ENCODE results near the gene STK33.

STK33 gene
- total RNA-seq, result 2.3 to 3.4 reads per million in 2 donors

- DNase-seq, result no peak
Observed at GRCh38 chr11:8593935-8594909, at the start of gene STK33. Gene STK33 (minus strand): TSS chr11:8594228. CDS start chr11:8474905, 119,323 bp downstream.

GRCh38 chr11:8642196-8642841, 48.3 kb upstream of the STK33 start:
- no peak for DNase-seq

GRCh38 chr11:8641332-8641731, 47.3 kb upstream of the STK33 start:
- no peak for DNase-seq

GRCh38 chr11:8640267-8640906, 46.4 kb upstream of the STK33 start:
- no peak for DNase-seq

GRCh38 chr11:8639655-8640054, 45.6 kb upstream of the STK33 start:
- DNase-seq, result no peak

DNA sequence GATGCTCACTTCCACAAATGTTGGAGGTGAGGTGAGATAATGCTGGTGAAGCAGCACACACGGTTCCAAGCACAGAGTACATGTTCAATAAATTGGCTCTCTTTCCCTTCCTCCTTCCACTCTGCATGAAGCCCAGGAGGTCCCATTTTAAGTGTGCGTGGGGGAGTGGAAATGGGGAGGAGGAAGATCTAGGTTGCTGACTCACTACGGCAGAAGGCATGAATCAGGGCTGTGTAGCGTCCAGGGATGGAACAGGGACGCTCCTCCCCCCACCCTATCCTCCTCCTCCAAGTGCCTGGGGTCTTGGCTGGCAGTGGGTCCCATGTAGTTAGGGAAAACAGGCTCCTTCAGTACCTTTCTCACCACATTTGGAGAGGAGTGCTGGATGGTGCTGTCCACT, 44.3 kb upstream of the STK33 start:
- DNase-seq, result no peak

GRCh38 chr11:8636127-8636526, 42.1 kb upstream of the STK33 start:
- DNase-seq, result no peak

DNA sequence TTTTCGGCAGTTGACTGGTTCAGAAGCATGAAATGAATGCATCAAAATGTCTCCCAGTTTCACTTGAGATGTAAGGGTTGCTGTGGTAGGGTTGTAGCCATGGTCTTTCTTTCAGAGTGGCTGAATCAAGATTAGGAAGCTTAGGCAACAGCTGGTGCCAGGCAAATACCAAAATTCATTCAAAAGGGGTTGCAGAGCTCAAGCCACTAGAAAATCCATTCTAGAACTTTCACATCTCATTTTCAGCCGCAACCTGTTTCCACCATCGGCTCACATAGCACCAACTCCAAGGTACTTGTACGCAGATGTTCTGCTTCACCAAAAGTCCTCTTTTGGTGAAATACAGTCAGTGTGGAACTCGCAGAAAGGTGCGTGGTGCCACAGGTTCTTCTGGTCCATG, 40.5 kb upstream of the STK33 start:
- no peak for DNase-seq

- no peak for DNase-seq
Observed at GRCh38 chr11:8631395-8632118, 37.5 kb upstream of the STK33 start.

DNA sequence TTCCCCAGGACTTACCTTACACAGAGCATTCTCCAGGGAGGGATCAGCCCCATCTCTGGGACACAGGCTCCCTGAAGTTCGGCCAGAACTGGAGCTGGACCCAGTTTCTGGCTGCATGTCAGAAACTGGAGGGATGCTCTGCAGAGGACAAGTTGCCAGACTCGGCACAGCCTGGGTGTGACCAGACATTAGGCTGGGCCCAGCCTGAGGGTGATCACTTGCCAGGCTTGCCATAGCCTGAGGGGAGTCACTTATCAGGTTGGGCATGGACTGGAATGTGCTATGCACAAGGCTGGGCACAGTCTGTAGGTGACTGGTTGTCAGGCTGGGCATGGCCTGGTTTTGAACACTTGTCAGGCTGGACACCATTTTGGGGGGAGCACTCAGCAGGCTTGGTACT, 30.7 kb upstream of the STK33 start:
- no peak for DNase-seq

GRCh38 chr11:8621147-8621546, 27.1 kb upstream of the STK33 start:
- no peak for DNase-seq

- DNase-seq, result no peak
Observed at GRCh38 chr11:8617063-8617462, 23.0 kb upstream of the STK33 start.

DNA sequence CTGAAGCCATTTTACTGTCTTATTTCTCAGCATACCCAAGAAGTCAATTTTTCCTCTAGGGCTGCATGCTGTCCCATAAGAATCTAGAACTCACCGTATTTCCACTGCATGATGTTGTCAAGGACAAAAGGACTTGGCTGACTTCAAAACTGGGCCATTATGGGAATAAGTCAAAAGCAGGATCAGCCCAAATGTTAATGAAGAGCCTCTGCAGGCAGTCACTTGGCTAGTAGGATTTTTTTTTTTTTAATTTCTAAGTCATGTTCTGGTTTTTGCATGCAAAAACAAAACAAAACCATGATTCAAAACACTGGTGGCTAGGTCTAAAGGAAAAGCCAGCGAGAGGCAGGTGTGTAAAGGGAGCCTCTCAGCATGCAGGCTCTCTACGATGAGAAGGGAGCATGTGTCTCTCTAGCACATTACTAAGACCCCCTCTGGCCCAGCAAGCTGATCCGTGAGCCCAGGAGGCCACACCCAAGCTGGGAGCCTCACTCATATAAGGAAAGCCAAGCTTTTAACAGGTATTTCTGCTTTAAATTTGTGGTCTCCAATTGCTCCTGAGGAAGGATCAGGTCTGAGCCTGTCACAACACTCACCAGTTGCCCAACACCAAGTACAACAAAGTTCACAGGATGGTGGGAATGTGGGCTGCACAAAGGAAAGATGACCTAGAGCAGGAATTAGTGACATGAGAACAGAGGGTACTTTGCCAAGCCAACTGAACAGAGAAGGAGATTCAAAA, 21.4 kb upstream of the STK33 start:
- no peak for DNase-seq

DNA sequence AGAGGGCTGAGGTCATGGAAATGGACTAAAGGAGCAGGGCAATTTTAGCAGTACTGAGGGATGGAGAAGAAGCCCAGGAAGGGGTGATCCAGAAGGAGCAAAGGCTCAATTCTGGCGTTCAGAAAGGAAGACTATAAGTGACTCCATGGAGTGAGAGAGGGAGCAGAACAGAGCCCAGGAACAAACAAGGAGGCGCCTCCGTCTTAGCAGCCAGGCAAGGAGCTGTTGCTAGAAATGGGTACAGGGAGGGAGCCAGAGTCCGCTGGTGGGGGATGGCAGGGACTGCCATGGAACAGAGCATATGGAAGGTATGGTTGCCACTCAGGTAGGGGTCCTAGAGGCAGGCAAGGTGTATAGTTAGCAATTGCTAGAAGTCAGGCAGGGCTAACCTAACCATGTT, 20.5 kb upstream of the STK33 start:
- no peak for DNase-seq

GRCh38 chr11:8613036-8613435, 19.0 kb upstream of the STK33 start:
- DNase-seq, result no peak

- no peak for DNase-seq
Observed at GRCh38 chr11:8612522-8612921, 18.5 kb upstream of the STK33 start.

DNA sequence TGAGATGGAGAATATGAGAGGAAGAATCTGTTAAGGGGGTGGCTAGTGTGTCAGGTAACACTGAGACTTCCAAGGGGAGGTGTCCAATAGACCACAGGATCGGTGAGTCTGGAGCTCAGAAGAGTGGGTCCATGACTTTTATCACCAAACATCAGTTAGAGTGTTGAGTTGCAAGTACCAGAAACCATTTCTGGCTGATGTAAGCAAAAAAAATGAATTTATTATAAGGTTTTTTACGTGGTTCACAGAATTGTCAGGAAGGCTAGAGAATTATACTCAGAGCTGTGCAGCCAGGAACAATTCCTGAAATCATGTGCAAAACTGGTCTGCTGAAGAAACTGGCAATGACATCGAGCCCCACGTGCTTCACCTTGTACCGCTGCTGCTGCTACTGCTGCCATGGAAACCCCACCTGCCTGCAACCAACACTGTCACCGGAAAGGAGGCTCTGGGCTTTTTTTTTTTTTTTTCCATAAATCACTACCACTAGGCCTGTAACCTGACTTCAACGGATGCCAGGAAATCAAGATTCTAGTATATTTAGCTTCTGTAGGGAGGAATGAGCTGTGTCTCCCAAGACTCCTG, 16.6 kb upstream of the STK33 start:
- DNase-seq, result no peak

DNA sequence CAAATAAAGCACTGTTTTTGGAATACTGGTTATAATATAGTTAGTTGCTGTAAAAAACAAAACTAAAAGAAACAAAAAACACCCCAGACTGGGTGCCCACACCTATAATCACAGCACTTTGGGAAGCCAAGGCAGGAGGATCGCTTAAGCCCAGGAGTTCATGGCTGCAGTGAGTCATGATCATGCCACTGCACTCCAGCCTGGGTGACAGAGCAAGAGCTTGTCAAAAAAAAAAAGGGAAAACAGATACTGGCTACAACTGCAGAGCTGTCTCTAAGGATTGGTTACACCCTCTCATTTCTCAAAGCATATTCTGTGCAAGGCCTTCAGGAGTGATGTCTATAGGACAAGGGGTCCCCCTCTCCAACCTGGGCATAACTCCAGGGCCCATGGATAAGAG, 14.6 kb upstream of the STK33 start:
- no peak for DNase-seq

- DNase-seq, result no peak
Observed at GRCh38 chr11:8605971-8606563, 12.0 kb upstream of the STK33 start.

- no peak for DNase-seq
Observed at GRCh38 chr11:8604078-8604723, 10.2 kb upstream of the STK33 start.

DNA sequence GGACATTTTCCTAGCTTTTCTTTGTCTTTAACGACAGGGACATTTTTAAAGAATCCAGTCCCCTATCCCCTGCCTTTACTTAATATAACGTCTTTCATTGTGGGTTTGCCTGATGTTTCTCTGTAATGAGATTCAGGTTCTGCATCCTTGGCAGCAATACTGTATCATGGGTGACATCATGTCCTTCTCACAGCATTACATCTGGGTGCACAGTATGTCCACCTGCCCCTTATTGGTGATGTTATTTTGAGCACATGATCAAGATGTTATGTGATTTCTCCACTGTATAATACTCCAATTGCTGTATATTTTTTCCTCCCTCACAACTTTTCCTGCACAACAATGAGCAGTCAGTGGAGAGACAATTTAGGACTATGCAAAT, 9.7 kb upstream of the STK33 start:
- no peak for DNase-seq
